Measurements from ENCODE around the gene CPNE4.

The CPNE4 gene

GRCh38 chr3:131716007-131716406 lies 318.8 kb downstream of the CPNE4 start:
- DNase-seq (ENCODE audit: low read depth): no peak
- no peak overlapping the region for H3K4me3 ChIP-seq (ENCODE audit: low read depth, low read length)
- TF ChIP-seq CTCF (conservative IDR thresholded peaks at IDR 0.05; ENCODE audit: low read depth, low read length): no peak

GRCh38 chr3:131714585-131715220 lies 320.1 kb downstream of the CPNE4 start:
- DNase-seq (ENCODE audit: low read depth): no peak
- TF ChIP-seq CTCF (conservative IDR thresholded peaks at IDR 0.05; ENCODE audit: low read depth, low read length): no peak
- H3K4me3 ChIP-seq (ENCODE audit: low read depth, low read length): no peak overlapping the region

- no peak overlapping the region for H3K4me3 ChIP-seq (ENCODE audit: low read depth, low read length)
- DNase-seq (ENCODE audit: low read depth): no peak
- TF ChIP-seq CTCF (conservative IDR thresholded peaks at IDR 0.05; ENCODE audit: low read depth, low read length): no peak
Measured at GRCh38 chr3:131713416-131714123, 321.2 kb downstream of the CPNE4 start.

GRCh38 chr3:131712662-131713061 lies 322.2 kb downstream of the CPNE4 start:
- DNase-seq (ENCODE audit: low read depth): no peak
- H3K4me3 ChIP-seq (ENCODE audit: low read depth, low read length): no peak overlapping the region
- TF ChIP-seq CTCF (conservative IDR thresholded peaks at IDR 0.05; ENCODE audit: low read depth, low read length): no peak

- TF ChIP-seq CTCF (conservative IDR thresholded peaks at IDR 0.05; ENCODE audit: low read depth, low read length): no peak
Measured at GRCh38 chr3:131711114-131711768, 323.6 kb downstream of the CPNE4 start.

GRCh38 chr3:131708241-131708640 lies 326.6 kb downstream of the CPNE4 start:
- TF ChIP-seq CTCF (conservative IDR thresholded peaks at IDR 0.05; ENCODE audit: low read depth, low read length): no peak
- DNase-seq (ENCODE audit: low read depth): no peak
- H3K4me3 ChIP-seq (ENCODE audit: low read depth, low read length): no peak overlapping the region

More at GRCh38 chr3:131711114-131711768, 323.6 kb downstream of the CPNE4 start:
- H3K4me3 ChIP-seq (ENCODE audit: low read depth, low read length): no peak overlapping the region
- DNase-seq (ENCODE audit: low read depth): no peak
